ENCODE results near the gene IP6K1.
A peak's percentile ranks its signal among the peaks of the same experiment; 100 is the strongest.

IP6K1 gene

GRCh38 chr3:49706456-49707112, 79.8 kb downstream of the IP6K1 start:
- no peak for TF ChIP-seq CTCF (IDR thresholded peaks at IDR 0.05; ENCODE audit: control insufficient read depth, extremely low read depth, insufficient read depth)
- no peak overlapping the region for H3K4me3 ChIP-seq (ENCODE audit: low read depth, low read length)
- no peak for DNase-seq (ENCODE audit: low read depth)

- no peak overlapping the region for H3K4me3 ChIP-seq (ENCODE audit: low read depth, low read length)
- no peak for TF ChIP-seq CTCF (IDR thresholded peaks at IDR 0.05; ENCODE audit: control insufficient read depth, extremely low read depth, insufficient read depth)
- DNase-seq (ENCODE audit: low read depth), result no peak
Observed at GRCh38 chr3:49705390-49705960, 80.9 kb downstream of the IP6K1 start.

- DNase-seq (ENCODE audit: low read depth), result no peak
- TF ChIP-seq CTCF (IDR thresholded peaks at IDR 0.05; ENCODE audit: control insufficient read depth, extremely low read depth, insufficient read depth), result no peak
- no peak overlapping the region for H3K4me3 ChIP-seq (ENCODE audit: low read depth, low read length)
Observed at GRCh38 chr3:49704629-49705028, 81.7 kb downstream of the IP6K1 start.

- no peak for DNase-seq (ENCODE audit: low read depth)
- no peak overlapping the region for H3K4me3 ChIP-seq (ENCODE audit: low read depth, low read length)
- no peak for TF ChIP-seq CTCF (IDR thresholded peaks at IDR 0.05; ENCODE audit: control insufficient read depth, extremely low read depth, insufficient read depth)
Observed at GRCh38 chr3:49703956-49704355, 82.4 kb downstream of the IP6K1 start.

- TF ChIP-seq CTCF (IDR thresholded peaks at IDR 0.05; ENCODE audit: control insufficient read depth, extremely low read depth, insufficient read depth), result peak; percentile 96
- no peak overlapping the region for H3K4me3 ChIP-seq (ENCODE audit: low read depth, low read length)
- no peak for DNase-seq (ENCODE audit: low read depth)
Observed at GRCh38 chr3:49703443-49703927, 82.9 kb downstream of the IP6K1 start.

- no peak for DNase-seq (ENCODE audit: low read depth)
- no peak overlapping the region for H3K4me3 ChIP-seq (ENCODE audit: low read depth, low read length)
- no peak for TF ChIP-seq CTCF (IDR thresholded peaks at IDR 0.05; ENCODE audit: control insufficient read depth, extremely low read depth, insufficient read depth)
Observed at GRCh38 chr3:49702672-49703071, 83.7 kb downstream of the IP6K1 start.
